T-cell (primary cell): Measurements from ENCODE around the gene XPNPEP1. TPM values are rescaled to one million over a fixed set of nuclear protein-coding genes. Genes with fewer than 3 reads are reported as not detected.

Source experiments
- ATAC-seq, 4 experiments: fragments of 200-7000 bp in 3 of 4; fragments of 150-1000 bp in 1 of 4; cut with Tn5 transposase; replicated peaks in 1 of 4; 1 replicate in 3 of 4; 2 replicates in 1 of 4; pipeline ENCODE4 v1.10.0; 2021; ENCODE audit warnings: moderate library complexity in 3 of 4, mild to moderate bottlenecking in 2 of 4, moderate number of reproducible peaks in 1 of 4
- CTCF ChIA-PET, 2 donors: fragments of 300-600 bp; sonication (Branson Sonifier 250); formaldehyde crosslinking; loops; one replicate each; lab custom pipeline; 2022; ENCODE audit warnings: antibody characterized with exemption in 2 of 2; lab: Charles Lee
- POLR2A ChIA-PET, 2 donors: fragments of 300-600 bp; sonication (Branson Sonifier 250); formaldehyde crosslinking; loops; one replicate each; lab custom pipeline; 2022; ENCODE audit warnings: antibody characterized with exemption in 2 of 2; lab: Charles Lee
- DNase-seq, 35 experiments: peaks; one replicate each; pipeline versions ENCODE4 v3.0.0 to v3.0.0-alpha.2; 2013 to 2023
- H3K27ac ChIP-seq: one replicate; pipeline ENCODE4 v1.5.1; 2013; ENCODE audit warnings: low read length
- H3K27me3 ChIP-seq, 2 experiments: replicated peaks in 1 of 2; 1 replicate in 1 of 2; 2 replicates in 1 of 2; pipeline versions ENCODE4 v1.6.1 to v1.7.0; 2013; ENCODE audit warnings: low read length in 1 of 2, mixed read lengths in 1 of 2; ENCODE audit not compliant: control insufficient read depth in 2 of 2, insufficient read depth in 2 of 2; ENCODE audit errors: extremely low read depth in 1 of 2
- H3K36me3 ChIP-seq, 2 donors: 1 replicate in 1 of 2; 2 replicates in 1 of 2; pipeline versions ENCODE4 v1.6.1 to v1.7.0; 2013; ENCODE audit warnings: low read length in 1 of 2; ENCODE audit not compliant: control insufficient read depth in 2 of 2, insufficient read depth in 1 of 2; ENCODE audit errors: extremely low read depth in 1 of 2
- H3K4me1 ChIP-seq, 2 experiments: 1 replicate in 1 of 2; 2 replicates in 1 of 2; pipeline versions ENCODE4 v1.6.1 to v1.7.0; 2013; ENCODE audit warnings: low read length in 2 of 2, mixed read lengths in 1 of 2; ENCODE audit not compliant: insufficient read depth in 2 of 2, control insufficient read depth in 1 of 2; ENCODE audit errors: extremely low read depth in 1 of 2
- H3K4me3 ChIP-seq, 2 donors: 1 replicate in 1 of 2; 2 replicates in 1 of 2; pipeline versions ENCODE4 v1.5.1 to v1.7.0; 2013; ENCODE audit warnings: mild to moderate bottlenecking in 2 of 2, low read length in 1 of 2, moderate library complexity in 1 of 2; ENCODE audit not compliant: control insufficient read depth in 1 of 2; ENCODE audit errors: extremely low read depth in 1 of 2
- H3K9me3 ChIP-seq: 2 replicates; pipeline ENCODE4 v1.7.0; 2013
- H3K27ac Mint-ChIP-seq, 2 donors: one replicate each; pipeline ENCODE4 v1.8.0; 2020 to 2021; ENCODE audit warnings: mild to moderate bottlenecking in 2 of 2, mixed read lengths in 2 of 2
- H3K27me3 Mint-ChIP-seq, 2 donors: one replicate each; pipeline ENCODE4 v1.8.0; 2021 to 2022; ENCODE audit warnings: mixed read lengths in 2 of 2
- H3K36me3 Mint-ChIP-seq: one replicate; pipeline ENCODE4 v1.8.0; 2021; ENCODE audit warnings: mixed read lengths
- H3K4me1 Mint-ChIP-seq, 3 donors: one replicate each; pipeline ENCODE4 v1.8.0; 2020 to 2022; ENCODE audit warnings: mixed read lengths in 3 of 3, mild to moderate bottlenecking in 1 of 3
- H3K4me3 Mint-ChIP-seq, 3 donors: one replicate each; pipeline ENCODE4 v1.8.0; 2020 to 2022; ENCODE audit warnings: mild to moderate bottlenecking in 3 of 3, mixed read lengths in 3 of 3, moderate library complexity in 3 of 3
- H3K9me3 Mint-ChIP-seq, 3 donors: one replicate each; pipeline ENCODE4 v1.8.0; 2020 to 2022; ENCODE audit warnings: mixed read lengths in 3 of 3
- WGBS: methylation state at CpG from one replicate; pipeline ENCODE4 v1.1.5; 2013; ENCODE audit warnings: missing lambda C conversion rate; ENCODE audit not compliant: insufficient coverage; 5-methylcytosine and 5-hydroxymethylcytosine counted together
- total RNA-seq, 35 experiments: library from RNA in 6 of 35; stranded (reverse) in 6 of 35; fragments of 120-200 nt in 1 of 35; gene quantifications; one replicate each; pipeline versions ENCODE4 v1.2.1 to v1.2.4 and lab custom pipeline; 2013 to 2026

XPNPEP1 gene
- total RNA-seq, 5 donors from 2014 or later (not counting 1 experiment from before 2014, with no cell fraction given), result 40.0 to 63.9 (median 44.6) TPM

DNA sequence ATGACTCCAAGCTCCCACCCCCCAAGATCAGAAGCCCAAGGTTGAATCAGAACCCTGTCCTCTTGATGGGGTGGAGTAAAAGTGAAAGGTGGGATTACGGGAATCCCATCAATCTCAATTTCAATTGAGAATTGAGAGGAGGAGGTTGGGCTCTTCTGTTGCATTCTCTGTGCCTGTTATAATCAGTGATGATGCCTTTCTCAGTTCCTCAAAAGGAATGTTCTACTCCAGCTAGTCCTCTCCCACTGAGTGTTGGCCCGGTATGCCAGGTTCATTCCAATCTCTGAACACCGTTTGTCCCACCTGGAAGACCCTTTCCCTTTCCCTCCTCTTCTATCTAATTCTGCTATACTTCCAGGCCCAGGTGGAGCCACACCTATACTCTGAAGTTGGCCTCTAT lies 17.2 kb upstream of the XPNPEP1 start:
- H3K27ac Mint-ChIP-seq, result peak overlapping the region in 1 of 2 donors; percentile 34
- Histone ChIP-seq H3K4me1 (peaks cover 11 to 28% of the 10 kb centered on the region in 2 experiments), H3K27ac (no peak overlapping the region), H3K27me3 (no peaks in the 10 kb centered on the region), H3K36me3 (no peaks in the 10 kb centered on the region), H3K4me3 (no peak overlapping the region), H3K9me3 (no peaks in the 10 kb centered on the region)
- H3K36me3 Mint-ChIP-seq, result no peaks in the 10 kb centered on the region
- ChIA-PET POLR2A (no interaction called here), CTCF (interaction anchor here (1.0 to 2.2 kb wide), 3 partner anchors 8 to 56 kb away, joined by 4 to 8 read pairs (median 5); no protein-coding TSS in a partner anchor)
- H3K4me1 Mint-ChIP-seq, result peaks cover 43 to 55% (median 44%) of the 10 kb centered on the region in 3 donors
- 83% methylated on average over 1 of the region's 3 CpGs for WGBS
- H3K9me3 Mint-ChIP-seq, result no peaks in the 10 kb centered on the region
- ATAC-seq (no peak), DNase-seq (no peak)
- H3K27me3 Mint-ChIP-seq, result no peaks in the 10 kb centered on the region
- H3K4me3 Mint-ChIP-seq, result no peak overlapping the region

DNA sequence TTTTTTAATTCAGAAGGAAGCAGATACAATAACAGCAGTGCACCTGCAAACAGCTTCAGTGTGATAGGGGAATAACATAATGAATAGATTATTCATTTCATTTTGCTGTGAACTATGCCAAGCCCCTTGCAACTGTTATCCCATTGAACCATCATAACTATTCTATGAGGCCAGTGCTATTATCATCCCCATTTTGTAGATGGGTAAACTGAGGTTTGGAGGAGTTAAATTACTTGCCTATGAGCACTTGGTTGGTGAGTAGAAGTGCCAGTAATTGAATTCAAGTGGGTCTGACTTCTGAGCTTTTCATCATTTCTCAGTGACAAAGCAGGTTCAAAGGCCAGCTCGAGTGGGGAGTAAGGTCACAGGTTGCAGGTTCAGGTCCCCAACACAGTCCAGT lies 16.8 kb upstream of the XPNPEP1 start:
- ChIA-PET POLR2A (interaction anchor here in 1 of 2 donors (0.5 to 0.6 kb wide), 2 partner anchors 8 to 59 kb away, joined by 3 to 10 read pairs; no protein-coding TSS in a partner anchor), CTCF (interaction anchor here (0.6 to 2.2 kb wide), 4 partner anchors 9 to 264 kb away, joined by 3 to 8 read pairs (median 4); no protein-coding TSS in a partner anchor)
- Mint-ChIP-seq H3K4me3 (no peak overlapping the region), H3K9me3 (no peaks in the 10 kb centered on the region), H3K27ac (peak overlapping the region in 1 of 2 donors; percentile 34), H3K27me3 (no peaks in the 10 kb centered on the region), H3K4me1 (peaks cover 47 to 56% (median 48%) of the 10 kb centered on the region in 3 donors), H3K36me3 (no peaks in the 10 kb centered on the region)
- Histone ChIP-seq H3K27ac (no peak overlapping the region), H3K4me1 (peaks cover 16 to 28% of the 10 kb centered on the region in 2 experiments), H3K36me3 (no peaks in the 10 kb centered on the region), H3K27me3 (no peaks in the 10 kb centered on the region), H3K9me3 (no peaks in the 10 kb centered on the region), H3K4me3 (no peak overlapping the region)
- DNase-seq (no peak), ATAC-seq (no peak)
- 60% methylated on average over 1 of the region's 1 CpG for WGBS

DNA sequence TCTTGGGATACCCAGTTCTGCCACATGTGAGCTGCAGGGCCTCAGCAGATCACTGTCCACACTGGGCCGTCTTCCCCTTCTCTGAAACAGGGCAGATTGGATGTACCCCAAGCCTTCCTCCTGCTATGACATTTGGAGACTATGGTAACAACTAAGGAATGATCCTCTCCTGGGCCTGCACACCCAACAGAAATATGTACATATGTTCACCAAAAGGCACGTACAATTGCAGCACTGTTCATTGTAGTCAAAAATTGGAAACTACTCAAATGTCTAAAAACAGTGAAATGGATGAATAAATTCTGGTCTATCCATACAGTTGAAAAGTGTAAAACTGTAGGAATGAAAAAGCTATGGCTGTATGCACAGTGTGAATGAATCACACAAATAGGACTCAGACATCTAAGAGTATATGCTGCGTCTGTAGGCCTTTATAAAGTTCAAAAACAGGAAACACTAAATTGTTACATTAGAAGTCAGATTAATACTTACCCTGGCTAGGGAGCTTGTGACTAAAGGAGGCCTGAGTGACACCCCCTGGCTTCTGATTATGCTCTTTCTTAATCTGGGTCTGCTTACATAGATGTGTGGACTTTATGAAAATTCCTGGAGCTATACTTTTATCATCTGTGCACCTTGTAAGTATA lies 16.1 kb upstream of the XPNPEP1 start:
- ATAC-seq (peak; percentile 44 to 72 (median 63)), DNase-seq (no peak)
- H3K27me3 ChIP-seq, result no peaks in the 10 kb centered on the region
- H3K4me1 ChIP-seq, result peaks cover 22 to 35% of the 10 kb centered on the region in 2 experiments
- ChIA-PET CTCF (interaction anchor here (0.6 to 2.2 kb wide), 5 partner anchors 10 to 265 kb away, joined by 3 to 8 read pairs (median 4); no protein-coding TSS in a partner anchor), POLR2A (interaction anchor here (0.5 to 0.6 kb wide), 4 partner anchors 9 to 85 kb away, joined by 3 to 10 read pairs (median 5); no protein-coding TSS in a partner anchor)
- no peaks in the 10 kb centered on the region for H3K27me3 Mint-ChIP-seq
- no peaks in the 10 kb centered on the region for H3K9me3 Mint-ChIP-seq
- peaks cover 54 to 63% (median 55%) of the 10 kb centered on the region in 3 donors for H3K4me1 Mint-ChIP-seq
- no peak overlapping the region for H3K27ac ChIP-seq
- no peak overlapping the region for H3K4me3 ChIP-seq
- 100% methylated on average over 1 of the region's 3 CpGs for WGBS
- no peaks in the 10 kb centered on the region for H3K9me3 ChIP-seq
- H3K36me3 Mint-ChIP-seq, result no peaks in the 10 kb centered on the region
- no peaks in the 10 kb centered on the region for H3K36me3 ChIP-seq
- H3K27ac Mint-ChIP-seq, result peak overlapping the region; percentile 69 to 78
- H3K4me3 Mint-ChIP-seq, result peak overlapping the region in 1 of 3 donors; percentile 51

- Mint-ChIP-seq H3K9me3 (no peaks in the 10 kb centered on the region), H3K27ac (peak overlapping the region; percentile 31 to 82), H3K4me3 (peak overlapping the region in 1 of 3 donors; percentile 51), H3K27me3 (no peaks in the 10 kb centered on the region), H3K36me3 (no peaks in the 10 kb centered on the region), H3K4me1 (peaks cover 71 to 81% (median 74%) of the 10 kb centered on the region in 3 donors)
- no peaks in the 10 kb centered on the region for H3K9me3 ChIP-seq
- ChIA-PET CTCF (interaction anchor here in 1 of 2 donors (0.7 kb wide), 1 partner anchor 8 kb away, joined by 3 read pairs; no protein-coding TSS in a partner anchor), POLR2A (interaction anchor here in 1 of 2 donors (0.6 to 0.8 kb wide), 3 partner anchors 27 to 323 kb away, joined by 3 to 4 read pairs (median 3); no protein-coding TSS in a partner anchor)
- peak in 1 of 35 experiments; percentile 22 for DNase-seq
- no peak for ATAC-seq
- H3K27me3 ChIP-seq, result no peaks in the 10 kb centered on the region
- no peak overlapping the region for H3K27ac ChIP-seq
- H3K4me1 ChIP-seq, result peaks cover 32 to 51% of the 10 kb centered on the region in 2 experiments
- no CpG with 5 or more reads among the region's 6 CpGs for WGBS
- no peaks in the 10 kb centered on the region for H3K36me3 ChIP-seq
- H3K4me3 ChIP-seq, result no peak overlapping the region
These were observed 14.3 kb upstream of the XPNPEP1 start for GRCh38 chr10:109937460-109938065.

DNA sequence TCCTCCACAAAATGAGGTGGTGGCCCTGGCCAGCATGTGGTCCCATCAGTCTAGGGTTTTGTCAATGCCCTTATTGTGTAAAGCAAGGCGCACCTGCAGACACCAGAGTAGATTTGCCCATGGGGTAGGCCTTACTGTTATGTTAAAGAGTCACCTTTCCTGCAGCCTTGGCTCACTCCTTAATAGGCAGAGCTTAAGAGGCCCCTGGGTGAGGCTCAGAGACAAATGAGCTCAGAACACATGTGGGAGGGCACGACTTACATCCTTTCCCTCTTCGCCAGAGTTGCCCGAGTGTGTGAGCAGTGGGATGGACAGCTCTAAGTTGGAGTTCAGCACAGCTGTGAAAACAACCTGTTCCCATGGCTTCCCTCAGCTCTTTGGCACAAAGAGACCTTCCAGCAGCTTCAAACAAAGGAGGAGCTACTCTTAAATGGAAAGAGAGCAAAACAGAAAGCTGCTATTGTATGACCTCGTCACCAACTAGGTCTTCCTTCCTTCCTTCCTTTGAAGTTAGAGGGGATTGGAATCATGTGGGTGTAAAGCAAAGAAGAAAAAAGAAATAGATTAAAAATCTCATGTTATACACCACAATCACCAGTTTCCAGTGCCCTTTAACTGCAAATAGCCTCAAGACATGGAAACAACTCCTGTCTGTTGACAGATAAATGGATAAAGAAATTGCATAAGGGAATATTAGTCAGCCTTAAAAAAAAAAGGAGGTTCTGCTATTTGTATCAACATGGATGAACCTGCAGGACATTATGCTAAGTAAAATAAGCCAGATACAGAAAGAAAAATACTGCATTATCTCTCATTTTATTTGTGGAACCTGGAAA lies 11.9 kb upstream of the XPNPEP1 start:
- no CpG with 5 or more reads among the region's 5 CpGs for WGBS
- Mint-ChIP-seq H3K9me3 (no peaks in the 10 kb centered on the region), H3K36me3 (no peaks in the 10 kb centered on the region), H3K27me3 (no peaks in the 10 kb centered on the region), H3K4me1 (peaks cover 69 to 75% (median 74%) of the 10 kb centered on the region in 3 donors), H3K4me3 (peak overlapping the region; percentile 68 to 79 (median 78)), H3K27ac (peak overlapping the region; percentile 99)
- CTCF ChIA-PET, result interaction anchor here (0.5 to 1.9 kb wide), 11 partner anchors 9 to 210 kb away, joined by 3 to 10 read pairs (median 3); no protein-coding TSS in a partner anchor
- peaks cover 32 to 51% of the 10 kb centered on the region in 2 experiments for H3K4me1 ChIP-seq
- peak; percentile 33 to 67 (median 44) for ATAC-seq
- no peaks in the 10 kb centered on the region for H3K9me3 ChIP-seq
- H3K36me3 ChIP-seq, result no peaks in the 10 kb centered on the region
- peak in 6 of 35 experiments; percentile 2 to 43 (median 20) for DNase-seq
- no peaks in the 10 kb centered on the region for H3K27me3 ChIP-seq
- POLR2A ChIA-PET, result interaction anchor here (0.5 to 0.6 kb wide), 3 partner anchors 16 to 203 kb away, joined by 3 read pairs; no protein-coding TSS in a partner anchor
- peak overlapping the region in 1 of 2 donors; percentile 10 for H3K4me3 ChIP-seq
- peak overlapping the region; percentile 59 for H3K27ac ChIP-seq
